GM13977 (cell line): Measurements from ENCODE around the gene RARRES2.

Experiments used
- DNase-seq: peaks from one replicate; pipeline ENCODE4 v3.0.0; 2012; ENCODE audit warnings: low spot score
- in situ Hi-C: fragments of 300-500 bp; cut with MboI; formaldehyde crosslinking; loops from one replicate; pipeline ENCODE4 v1.12.0; 2022; ENCODE audit warnings: low sequenced_read_pairs, low pct_unique_long_range_greater_than_20kb, mixed read lengths, inconsistent platforms; ENCODE audit not compliant: unreplicated experiment
- TF ChIP-seq, protein P1 (sequence below): IDR thresholded peaks from 2 replicates; pipeline ENCODE4 v1.5.1; 2012; ENCODE audit warnings: mild to moderate bottlenecking, control low read depth; ENCODE audit not compliant: insufficient read depth; ENCODE audit errors: extremely low read depth, missing control alignments

RARRES2 gene

DNA sequence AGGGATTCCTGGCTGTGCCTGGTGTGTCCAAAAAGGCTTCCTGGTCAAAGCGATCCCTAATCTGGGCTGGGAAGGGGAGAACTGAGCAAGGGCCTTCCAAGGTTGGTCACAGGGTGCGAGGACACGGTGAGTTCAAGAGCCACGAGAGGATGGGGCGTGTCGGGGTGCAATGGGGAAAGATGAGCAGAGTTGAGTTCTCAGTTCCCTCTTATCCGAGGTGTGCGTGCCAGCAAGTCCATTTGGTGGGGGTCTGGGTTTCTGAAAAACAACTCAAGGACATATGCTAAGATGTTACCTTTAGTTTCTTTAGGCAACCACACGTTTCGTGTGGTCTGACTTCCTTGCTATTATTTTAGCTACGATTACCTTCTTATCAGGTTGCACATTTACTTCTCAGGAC, 39.0 kb upstream of the RARRES2 start:
- TF ChIP-seq, protein P1, sequence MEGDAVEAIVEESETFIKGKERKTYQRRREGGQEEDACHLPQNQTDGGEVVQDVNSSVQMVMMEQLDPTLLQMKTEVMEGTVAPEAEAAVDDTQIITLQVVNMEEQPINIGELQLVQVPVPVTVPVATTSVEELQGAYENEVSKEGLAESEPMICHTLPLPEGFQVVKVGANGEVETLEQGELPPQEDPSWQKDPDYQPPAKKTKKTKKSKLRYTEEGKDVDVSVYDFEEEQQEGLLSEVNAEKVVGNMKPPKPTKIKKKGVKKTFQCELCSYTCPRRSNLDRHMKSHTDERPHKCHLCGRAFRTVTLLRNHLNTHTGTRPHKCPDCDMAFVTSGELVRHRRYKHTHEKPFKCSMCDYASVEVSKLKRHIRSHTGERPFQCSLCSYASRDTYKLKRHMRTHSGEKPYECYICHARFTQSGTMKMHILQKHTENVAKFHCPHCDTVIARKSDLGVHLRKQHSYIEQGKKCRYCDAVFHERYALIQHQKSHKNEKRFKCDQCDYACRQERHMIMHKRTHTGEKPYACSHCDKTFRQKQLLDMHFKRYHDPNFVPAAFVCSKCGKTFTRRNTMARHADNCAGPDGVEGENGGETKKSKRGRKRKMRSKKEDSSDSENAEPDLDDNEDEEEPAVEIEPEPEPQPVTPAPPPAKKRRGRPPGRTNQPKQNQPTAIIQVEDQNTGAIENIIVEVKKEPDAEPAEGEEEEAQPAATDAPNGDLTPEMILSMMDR: no peak
- peak; percentile 74 for DNase-seq
- in situ Hi-C loops: no loop called here

- in situ Hi-C loops: no loop called here
- TF ChIP-seq, protein P1: no peak
- DNase-seq: peak; percentile 67
Measured at GRCh38 chr7:150379441-150380379, 38.3 kb upstream of the RARRES2 start.

GRCh38 chr7:150378853-150379440, 37.5 kb upstream of the RARRES2 start, which contains the start of gene ZNF775:
Gene ZNF775 (plus strand): TSS chr7:150379330. CDS start chr7:150388471, 9,141 bp downstream.
- in situ Hi-C loops: no loop called here
- DNase-seq: peak; percentile 100

GRCh38 chr7:150378115-150378852, 36.9 kb upstream of the RARRES2 start:
- TF ChIP-seq, protein P1: peak; percentile 36
- DNase-seq: no peak
- in situ Hi-C loops: no loop called here

More at GRCh38 chr7:150378853-150379440, 37.5 kb upstream of the RARRES2 start, which contains the start of gene ZNF775:
- TF ChIP-seq, protein P1: no peak

- in situ Hi-C loops: no loop called here
- no peak for DNase-seq
- TF ChIP-seq, protein P1: no peak
Measured at GRCh38 chr7:150377635-150378034, 36.2 kb upstream of the RARRES2 start.

DNA sequence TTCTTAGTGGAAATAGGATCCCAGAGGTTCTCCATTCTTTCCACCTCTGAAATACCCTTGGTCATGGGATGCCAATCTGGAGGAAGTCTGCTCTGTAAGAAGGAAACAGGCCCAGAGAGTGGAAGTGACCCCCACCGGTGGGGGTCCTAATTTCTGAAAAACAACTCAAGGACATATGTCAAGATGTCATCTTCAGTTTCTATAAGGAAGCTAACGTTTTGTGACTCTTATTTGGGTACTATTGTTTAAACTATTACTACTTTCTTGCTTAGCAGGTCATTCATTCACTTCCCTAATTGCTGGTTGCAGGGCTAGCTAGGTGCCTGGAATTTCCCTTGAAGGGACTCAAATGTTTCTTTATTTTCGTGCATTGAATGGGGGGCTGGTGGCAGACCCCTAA, 35.8 kb upstream of the RARRES2 start:
- in situ Hi-C loops: no loop called here
- no peak for DNase-seq
- TF ChIP-seq, protein P1: no peak
